ENCODE data around the gene SNRNP27. TPM values are rescaled to one million over a fixed set of nuclear protein-coding genes. Genes with fewer than 3 reads are reported as not detected.

The SNRNP27 gene
- total and polyA plus RNA-seq, 2 donors (not counting 1 experiment from before 2014, with no cell fraction given), result 38.8 to 62.9 TPM

DNA sequence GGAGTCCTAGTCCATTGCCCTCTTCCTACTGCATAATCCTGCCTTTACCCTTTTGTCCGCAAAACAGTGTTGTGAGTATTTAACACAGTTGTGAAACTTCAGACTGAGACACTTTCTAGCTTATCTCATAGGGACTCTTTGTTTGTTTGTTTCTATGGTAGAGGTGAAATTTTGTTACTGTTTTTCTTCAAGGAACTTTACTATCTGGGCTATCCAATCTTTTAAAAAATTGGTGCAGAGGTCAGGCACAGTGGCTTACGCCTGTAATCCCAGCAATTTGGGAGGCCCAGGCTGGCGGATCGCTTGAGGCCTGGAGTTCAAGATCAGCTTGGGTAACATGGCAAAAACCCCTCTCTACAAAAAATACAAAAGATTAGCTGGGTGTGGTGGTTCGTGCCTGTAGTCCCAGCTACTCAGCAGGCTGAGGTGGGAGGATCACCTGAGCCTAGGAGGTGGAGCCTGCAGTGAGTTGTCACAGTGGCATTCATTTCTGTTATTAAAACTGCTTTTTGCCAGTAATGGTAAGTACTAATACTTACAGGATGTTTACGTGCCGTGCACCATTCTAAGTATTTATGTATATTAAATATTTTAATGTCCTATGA, 45.5 kb upstream of the SNRNP27 start:
- Histone ChIP-seq H3K36me3 (ENCODE audit: control insufficient read depth, insufficient read depth, low read length) (peaks cover 5% of the 10 kb centered on the region), H3K79me2 (ENCODE audit: control insufficient read depth, insufficient read depth, low read length) (no peaks in the 10 kb centered on the region), H3K4me3 (replicated peaks in 1 of 4; ENCODE audit: control extremely low read depth in 1 of 4, insufficient read depth in 1 of 4, low read depth in 3 of 4, low read length in 4 of 4) (no peak overlapping the region), H3K4me2 (ENCODE audit: extremely low read depth, insufficient read depth, low read length) (no peak overlapping the region), H3K9me3 (ENCODE audit: control insufficient read depth, insufficient read depth, low read depth, low read length) (no peaks in the 10 kb centered on the region), H3K27ac (ENCODE audit: insufficient read depth, low read length) (no peak overlapping the region), H3K4me1 (ENCODE audit: control insufficient read depth, extremely low read depth, insufficient read depth, low read length) (no peaks in the 10 kb centered on the region), H3K27me3 (ENCODE audit: control insufficient read depth, insufficient read depth, low read length) (no peaks in the 10 kb centered on the region), H2AFZ (ENCODE audit: low read length) (no peak overlapping the region), H4K20me1 (ENCODE audit: control insufficient read depth, extremely low read depth, insufficient read depth, low read length) (no peaks in the 10 kb centered on the region), H3K9ac (ENCODE audit: insufficient read depth, low read length) (no peak overlapping the region)
- TF ChIP-seq, protein P1, sequence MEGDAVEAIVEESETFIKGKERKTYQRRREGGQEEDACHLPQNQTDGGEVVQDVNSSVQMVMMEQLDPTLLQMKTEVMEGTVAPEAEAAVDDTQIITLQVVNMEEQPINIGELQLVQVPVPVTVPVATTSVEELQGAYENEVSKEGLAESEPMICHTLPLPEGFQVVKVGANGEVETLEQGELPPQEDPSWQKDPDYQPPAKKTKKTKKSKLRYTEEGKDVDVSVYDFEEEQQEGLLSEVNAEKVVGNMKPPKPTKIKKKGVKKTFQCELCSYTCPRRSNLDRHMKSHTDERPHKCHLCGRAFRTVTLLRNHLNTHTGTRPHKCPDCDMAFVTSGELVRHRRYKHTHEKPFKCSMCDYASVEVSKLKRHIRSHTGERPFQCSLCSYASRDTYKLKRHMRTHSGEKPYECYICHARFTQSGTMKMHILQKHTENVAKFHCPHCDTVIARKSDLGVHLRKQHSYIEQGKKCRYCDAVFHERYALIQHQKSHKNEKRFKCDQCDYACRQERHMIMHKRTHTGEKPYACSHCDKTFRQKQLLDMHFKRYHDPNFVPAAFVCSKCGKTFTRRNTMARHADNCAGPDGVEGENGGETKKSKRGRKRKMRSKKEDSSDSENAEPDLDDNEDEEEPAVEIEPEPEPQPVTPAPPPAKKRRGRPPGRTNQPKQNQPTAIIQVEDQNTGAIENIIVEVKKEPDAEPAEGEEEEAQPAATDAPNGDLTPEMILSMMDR (conservative IDR thresholded peaks at IDR 0.05 in 1 of 2, IDR thresholded peaks at IDR 0.05 in 1 of 2; ENCODE audit: low read depth in 1 of 2, low read length in 2 of 2), result no peak
- no peak for TF ChIP-seq EZH2 (IDR thresholded peaks at IDR 0.05; ENCODE audit: low read length, missing control alignments)
- no peak for DNase-seq (ENCODE audit: low read depth in 2 of 2)

DNA sequence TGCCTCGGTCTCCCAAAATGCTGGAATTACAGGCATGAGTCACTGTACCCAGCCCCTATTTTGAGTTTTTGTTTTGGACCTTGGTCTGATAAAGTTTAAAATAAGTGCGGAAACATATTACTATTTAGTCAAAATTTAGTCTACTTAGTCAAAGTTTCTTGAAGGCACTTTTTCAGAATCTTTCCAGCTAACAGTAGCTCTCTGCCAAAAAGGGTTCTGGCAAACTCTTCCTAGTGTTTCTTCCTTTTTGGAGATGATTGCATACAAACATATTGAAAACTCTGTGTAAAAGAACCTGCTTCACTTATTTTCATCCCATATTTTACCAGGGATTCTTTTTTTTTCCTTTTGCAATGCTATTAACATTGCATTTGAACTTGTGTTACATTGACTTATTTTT, 35.5 kb upstream of the SNRNP27 start:
- no peak for DNase-seq (ENCODE audit: low read depth in 2 of 2)
- Histone ChIP-seq H3K4me2 (ENCODE audit: extremely low read depth, insufficient read depth, low read length) (no peak overlapping the region), H3K79me2 (ENCODE audit: control insufficient read depth, insufficient read depth, low read length) (no peaks in the 10 kb centered on the region), H4K20me1 (ENCODE audit: control insufficient read depth, extremely low read depth, insufficient read depth, low read length) (no peaks in the 10 kb centered on the region), H3K9me3 (ENCODE audit: control insufficient read depth, insufficient read depth, low read depth, low read length) (no peaks in the 10 kb centered on the region), H3K27ac (ENCODE audit: insufficient read depth, low read length) (no peak overlapping the region), H3K27me3 (ENCODE audit: control insufficient read depth, insufficient read depth, low read length) (no peaks in the 10 kb centered on the region), H2AFZ (ENCODE audit: low read length) (no peak overlapping the region), H3K4me1 (ENCODE audit: control insufficient read depth, extremely low read depth, insufficient read depth, low read length) (no peaks in the 10 kb centered on the region), H3K9ac (ENCODE audit: insufficient read depth, low read length) (no peak overlapping the region), H3K4me3 (replicated peaks in 1 of 4; ENCODE audit: control extremely low read depth in 1 of 4, insufficient read depth in 1 of 4, low read depth in 3 of 4, low read length in 4 of 4) (no peak overlapping the region), H3K36me3 (ENCODE audit: control insufficient read depth, insufficient read depth, low read length) (no peaks in the 10 kb centered on the region)
- no peak for TF ChIP-seq EZH2 (IDR thresholded peaks at IDR 0.05; ENCODE audit: low read length, missing control alignments)
- TF ChIP-seq, protein P1 (conservative IDR thresholded peaks at IDR 0.05 in 1 of 2, IDR thresholded peaks at IDR 0.05 in 1 of 2; ENCODE audit: low read depth in 1 of 2, low read length in 2 of 2), result no peak

DNA sequence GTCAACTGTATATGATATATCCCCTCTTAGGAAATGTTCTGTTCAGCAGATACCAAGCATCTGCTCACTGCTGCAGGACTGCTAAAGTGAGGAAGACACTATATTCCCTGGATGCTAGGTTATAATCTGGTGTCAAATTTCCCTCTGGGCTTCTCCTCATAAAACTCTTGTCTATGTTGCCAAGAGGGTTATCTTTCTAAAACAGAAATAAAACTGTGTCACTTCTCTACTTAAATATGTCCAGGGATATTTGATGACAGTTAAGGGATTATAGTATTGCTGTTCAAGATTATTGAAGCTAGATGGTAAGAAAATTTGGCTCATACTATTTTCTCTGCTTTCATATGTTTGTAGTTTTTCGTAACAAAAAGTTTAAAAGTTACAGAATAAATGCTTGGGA, 30.5 kb upstream of the SNRNP27 start:
- H2AFZ ChIP-seq (ENCODE audit: low read length), result no peak overlapping the region
- H3K9me3 ChIP-seq (ENCODE audit: control insufficient read depth, insufficient read depth, low read depth, low read length), result no peaks in the 10 kb centered on the region
- H3K4me1 ChIP-seq (ENCODE audit: control insufficient read depth, extremely low read depth, insufficient read depth, low read length), result no peaks in the 10 kb centered on the region
- no peak for DNase-seq (ENCODE audit: low read depth in 2 of 2)
- no peak overlapping the region for H3K27ac ChIP-seq (ENCODE audit: insufficient read depth, low read length)
- no peak overlapping the region for H3K4me3 ChIP-seq (replicated peaks in 1 of 4; ENCODE audit: control extremely low read depth in 1 of 4, insufficient read depth in 1 of 4, low read depth in 3 of 4, low read length in 4 of 4)
- H3K4me2 ChIP-seq (ENCODE audit: extremely low read depth, insufficient read depth, low read length), result no peak overlapping the region
- H3K9ac ChIP-seq (ENCODE audit: insufficient read depth, low read length), result no peak overlapping the region
- H3K79me2 ChIP-seq (ENCODE audit: control insufficient read depth, insufficient read depth, low read length), result no peaks in the 10 kb centered on the region
- H3K36me3 ChIP-seq (ENCODE audit: control insufficient read depth, insufficient read depth, low read length), result no peaks in the 10 kb centered on the region
- no peaks in the 10 kb centered on the region for H4K20me1 ChIP-seq (ENCODE audit: control insufficient read depth, extremely low read depth, insufficient read depth, low read length)
- TF ChIP-seq, protein P1 (conservative IDR thresholded peaks at IDR 0.05 in 1 of 2, IDR thresholded peaks at IDR 0.05 in 1 of 2; ENCODE audit: low read depth in 1 of 2, low read length in 2 of 2), result no peak
- no peak for TF ChIP-seq EZH2 (IDR thresholded peaks at IDR 0.05; ENCODE audit: low read length, missing control alignments)
- H3K27me3 ChIP-seq (ENCODE audit: control insufficient read depth, insufficient read depth, low read length), result no peaks in the 10 kb centered on the region
